HG02943 (cell line): Measurements from ENCODE around the gene OSBPL1A.

ENCODE experiments used
- ATAC-seq: cut with Tn5 transposase; IDR thresholded peaks from one replicate; pipeline ENCODE4 v1.9.1; 2021; ENCODE audit warnings: mild to moderate bottlenecking, low read depth, moderate library complexity; ENCODE audit not compliant: unreplicated experiment

OSBPL1A gene

DNA sequence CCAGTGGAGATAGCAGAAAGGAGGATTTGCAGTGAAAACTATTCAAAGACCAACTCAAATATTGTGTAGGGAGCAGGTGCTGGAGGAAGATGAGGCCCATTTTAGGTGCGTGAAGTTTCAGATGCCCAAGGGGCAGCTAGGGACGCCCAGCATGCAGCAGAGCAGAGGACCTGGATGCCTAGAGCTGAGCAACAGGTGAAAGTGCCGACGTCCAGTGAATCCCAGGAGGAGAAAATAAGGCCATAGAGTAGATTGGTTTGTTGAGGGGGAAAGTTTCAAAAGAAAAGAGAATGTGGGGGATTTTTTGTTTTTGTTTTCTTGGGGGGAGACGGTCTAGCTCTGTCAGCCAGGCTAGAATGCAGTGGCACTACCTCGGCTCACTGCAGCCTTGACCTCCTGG lies 53.1 kb downstream of the OSBPL1A start:
- ATAC-seq = no peak

DNA sequence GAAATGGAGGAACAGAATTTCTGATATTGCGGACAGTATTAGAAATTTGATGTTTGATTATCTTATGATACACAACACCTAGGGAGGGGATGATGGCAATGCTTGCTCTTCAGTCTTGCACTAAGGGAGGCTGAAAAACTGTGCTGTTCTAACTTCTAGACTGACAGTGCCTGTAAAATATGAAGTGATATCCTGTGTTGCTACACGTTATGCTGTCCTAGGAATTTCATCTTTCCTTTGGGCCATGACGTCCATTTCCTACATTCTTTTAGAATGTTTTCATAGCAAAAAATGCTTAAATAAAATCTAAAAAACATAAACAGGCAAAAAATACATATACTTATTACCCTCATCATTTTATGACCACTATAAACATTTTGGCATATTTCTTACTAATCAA lies 55.3 kb downstream of the OSBPL1A start:
- ATAC-seq = no peak

DNA sequence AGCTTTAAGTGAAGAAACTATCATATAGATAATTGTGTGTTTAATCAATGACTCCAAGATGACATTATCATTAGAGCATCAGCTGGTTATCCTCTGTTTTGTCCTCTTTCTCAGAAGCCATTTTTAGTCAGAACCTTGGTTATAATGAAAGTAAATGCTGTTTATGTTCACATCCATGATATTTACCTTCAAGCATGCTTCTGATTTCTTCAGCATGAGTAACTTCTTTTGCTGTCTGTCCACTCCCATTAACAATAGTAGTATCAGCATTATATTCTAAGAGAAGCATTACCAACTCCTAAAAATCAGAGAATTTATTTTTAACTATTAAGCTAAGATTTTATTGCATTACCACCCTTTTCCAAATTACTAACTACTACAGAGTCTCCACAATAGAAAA lies 56.3 kb downstream of the OSBPL1A start:
- ATAC-seq = no peak

DNA sequence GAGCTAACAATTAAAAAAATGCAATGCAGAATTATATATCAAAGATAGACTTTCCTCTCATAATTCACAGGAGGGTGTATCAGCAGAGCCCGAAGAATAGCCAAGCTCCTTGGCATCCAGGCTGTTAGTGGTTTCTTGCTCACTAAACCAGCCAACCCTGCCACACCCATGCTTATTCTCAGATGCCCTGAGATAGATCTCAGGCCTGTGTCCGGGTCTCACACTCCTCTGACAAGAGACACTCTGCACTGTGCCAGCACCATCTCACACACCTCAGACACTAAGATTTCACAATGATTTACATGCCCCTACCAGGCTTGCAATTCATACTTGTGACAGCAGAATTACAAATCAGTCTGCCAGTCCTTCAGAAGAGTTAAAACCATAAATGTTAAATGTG lies 64.5 kb downstream of the OSBPL1A start:
- no peak for ATAC-seq

DNA sequence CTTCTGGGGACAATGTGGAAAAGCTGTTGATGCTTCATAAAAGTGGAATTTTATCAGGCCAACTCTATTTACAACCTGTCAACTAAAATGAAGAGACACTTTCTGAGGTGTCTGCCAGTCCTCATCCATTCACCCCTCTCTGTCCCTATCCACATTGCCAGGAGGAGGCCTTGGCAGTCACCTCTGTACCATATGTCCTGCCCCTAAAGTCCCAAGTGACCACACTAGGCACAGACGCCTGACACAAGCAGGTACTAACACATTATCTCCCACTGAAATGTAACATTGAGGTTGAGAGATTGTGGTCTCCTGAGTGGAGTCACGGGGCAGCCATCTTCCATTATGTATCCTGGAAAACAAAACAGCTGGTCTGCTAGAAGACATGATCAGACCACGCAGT lies 71.4 kb downstream of the OSBPL1A start:
- no peak for ATAC-seq

DNA sequence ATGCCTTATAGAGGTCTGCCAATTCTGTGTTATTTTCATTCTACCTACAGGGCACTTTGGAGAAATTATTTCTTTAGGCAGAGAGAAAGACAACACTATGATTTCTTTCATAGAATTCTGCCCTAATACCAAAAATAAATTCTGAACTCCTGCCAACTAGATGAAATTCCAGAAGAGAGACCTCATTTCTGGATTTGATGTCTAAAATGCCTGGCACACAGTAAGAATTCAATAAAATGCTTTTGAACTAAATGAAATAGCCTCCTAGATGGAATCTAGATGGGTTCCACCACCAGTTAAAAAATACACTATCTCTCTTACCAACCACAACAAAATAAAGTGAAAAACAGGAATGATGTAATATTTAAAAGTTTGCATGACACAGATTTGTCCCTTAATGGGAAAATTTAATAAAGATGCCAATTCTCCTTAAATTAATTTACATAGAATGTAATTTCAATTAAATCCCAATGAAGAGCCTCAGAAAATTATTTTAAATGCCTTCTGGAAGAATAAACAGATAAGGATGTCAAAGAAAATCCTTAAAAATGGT lies 75.0 kb downstream of the OSBPL1A start:
- no peak for ATAC-seq

DNA sequence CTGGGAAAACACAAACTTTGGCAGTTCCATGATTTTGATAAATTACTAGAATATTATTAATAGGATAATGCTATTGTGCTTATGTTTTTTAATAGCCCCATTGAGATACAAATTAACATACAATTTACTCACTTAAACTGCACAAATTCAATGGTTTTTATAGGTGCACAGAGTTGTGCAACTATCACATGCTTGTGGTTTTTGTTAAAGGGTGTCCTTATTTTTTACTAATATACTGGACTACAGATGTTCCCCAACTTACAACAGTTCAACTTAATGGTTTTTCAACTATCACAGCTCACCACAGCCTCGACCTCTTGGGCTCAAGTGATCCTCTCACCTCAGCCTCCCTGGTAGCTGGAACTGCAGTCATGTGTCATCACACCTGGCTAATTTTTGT lies 76.6 kb downstream of the OSBPL1A start:
- ATAC-seq = no peak

DNA sequence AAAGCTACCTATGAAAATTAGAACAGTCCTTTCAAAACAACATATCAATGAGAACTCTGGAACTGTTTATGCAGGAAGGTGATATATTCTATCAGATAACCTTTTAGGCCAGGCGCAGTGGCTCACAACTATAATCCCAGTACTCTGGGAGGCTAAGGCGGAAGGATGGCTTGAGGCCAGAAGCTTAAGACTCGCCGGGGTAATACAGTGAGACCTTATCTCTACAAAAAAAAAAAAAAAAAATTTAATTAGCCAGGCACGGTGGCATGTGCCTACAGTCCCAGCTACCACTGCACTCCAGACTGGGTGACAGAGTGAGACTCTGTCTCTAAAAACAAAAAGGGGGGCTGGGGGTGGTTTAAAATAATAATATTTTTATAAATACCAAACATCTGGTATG lies 77.9 kb downstream of the OSBPL1A start:
- ATAC-seq = no peak

DNA sequence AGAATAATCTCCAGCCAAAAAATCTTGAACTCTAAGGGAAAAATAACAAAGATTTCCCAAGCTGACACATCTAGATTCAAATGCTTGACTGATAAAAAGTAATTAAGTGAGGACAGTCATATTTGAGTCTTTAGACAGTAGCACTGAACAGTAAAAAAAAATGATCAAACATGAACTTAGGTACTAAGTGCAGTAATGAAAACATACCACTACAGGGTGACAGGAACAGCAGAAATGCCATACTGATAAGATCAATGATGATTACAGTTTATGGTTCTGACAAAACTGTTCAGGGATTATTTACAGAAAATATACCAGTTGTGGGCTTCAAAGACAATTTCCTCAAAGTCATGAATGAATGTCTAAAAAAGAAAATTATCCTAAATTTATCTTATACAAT lies 80.3 kb downstream of the OSBPL1A start:
- no peak for ATAC-seq

DNA sequence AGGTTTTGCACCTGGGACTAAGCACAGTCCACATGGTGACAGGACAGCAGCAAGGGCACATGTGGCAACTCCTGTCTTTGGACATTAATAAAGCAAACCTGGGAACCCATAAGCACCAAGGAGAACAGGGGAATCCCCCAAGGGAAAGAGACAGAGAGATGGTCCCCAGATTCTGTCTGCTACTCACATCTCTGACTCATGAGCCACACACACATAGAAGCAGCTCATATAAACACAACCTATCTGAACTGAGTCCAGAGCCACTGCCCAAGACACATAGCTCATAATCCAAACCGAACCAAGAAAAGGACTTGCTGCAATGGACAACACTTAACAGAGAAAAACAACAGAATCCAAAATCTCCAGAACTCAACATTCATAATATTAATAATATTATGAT lies 82.5 kb downstream of the OSBPL1A start:
- no peak for ATAC-seq

DNA sequence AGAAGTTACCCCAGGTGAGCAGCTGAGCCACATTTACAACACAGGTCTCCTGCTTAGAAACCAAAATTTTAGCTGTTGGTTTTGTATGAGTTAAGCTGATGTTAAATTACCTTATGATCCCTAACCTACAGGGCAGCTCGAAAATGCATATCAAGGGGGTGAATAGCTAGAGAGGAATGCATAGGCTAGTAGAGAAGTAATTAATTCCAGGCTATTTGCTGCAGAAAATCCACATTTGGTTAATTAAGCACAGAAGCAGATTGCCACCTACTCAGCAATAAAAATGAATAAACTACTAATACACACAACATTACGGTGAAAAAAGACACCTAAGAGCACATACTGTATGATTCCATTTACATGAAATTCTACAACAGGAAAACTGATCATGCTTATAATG lies 91.4 kb downstream of the OSBPL1A start:
- ATAC-seq = no peak

DNA sequence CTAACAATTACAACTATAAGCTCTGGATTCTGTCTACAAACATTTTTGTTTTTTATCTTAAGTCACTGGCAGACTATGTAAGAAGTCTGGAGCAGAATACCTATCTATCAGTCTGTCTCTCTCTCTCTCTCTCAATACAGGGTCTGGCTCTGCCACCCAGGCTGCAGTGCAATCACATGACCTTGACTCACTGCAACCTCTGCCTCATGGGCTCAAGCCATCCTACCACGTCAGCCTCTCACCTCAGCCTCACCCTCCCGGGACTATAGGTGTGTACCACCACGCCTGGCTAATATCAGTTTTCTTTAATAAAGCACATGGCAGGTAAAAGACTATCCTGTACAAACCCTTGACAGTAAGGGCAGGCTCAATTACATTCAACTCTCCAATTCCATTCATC lies 96.9 kb downstream of the OSBPL1A start:
- no peak for ATAC-seq

DNA sequence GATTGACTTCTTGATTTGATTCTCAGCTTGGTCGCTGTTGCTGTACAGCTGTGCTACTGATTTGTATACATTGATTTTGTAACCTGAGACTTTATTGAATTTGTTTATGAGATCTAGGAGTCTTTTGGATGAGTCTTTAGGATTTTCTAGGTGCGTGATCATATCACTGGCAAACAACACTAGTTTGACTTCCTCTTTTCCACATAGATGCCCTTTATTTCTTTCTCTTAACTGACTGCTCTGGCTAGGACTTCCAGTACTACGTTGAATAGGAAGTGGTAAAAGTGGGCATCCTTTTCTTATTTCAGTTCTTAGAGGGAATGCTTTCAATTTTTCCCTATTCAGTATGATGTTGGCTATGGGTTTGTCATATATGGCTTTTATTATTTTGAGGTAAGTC lies 101.3 kb downstream of the OSBPL1A start:
- ATAC-seq = no peak

DNA sequence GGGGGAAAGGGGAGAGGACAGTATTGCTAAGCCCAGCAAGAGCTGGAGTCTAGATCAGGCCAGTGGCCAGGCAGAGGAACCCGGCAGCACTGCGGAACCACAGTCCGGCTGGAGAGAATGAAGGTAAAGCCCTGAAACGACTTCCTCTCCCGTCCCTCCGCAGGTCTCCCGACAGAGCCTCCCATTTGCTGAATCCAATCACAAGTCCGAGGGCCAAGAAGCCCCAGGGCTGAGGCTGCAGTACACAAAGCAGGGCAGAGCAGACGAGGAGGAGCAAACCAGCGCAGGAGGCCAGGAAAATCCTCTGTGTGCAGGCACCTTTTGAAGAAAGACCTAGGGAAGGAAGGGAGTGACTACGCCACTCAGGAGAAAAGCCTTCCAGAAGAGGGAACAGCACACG lies 104.4 kb downstream of the OSBPL1A start:
- ATAC-seq = no peak

DNA sequence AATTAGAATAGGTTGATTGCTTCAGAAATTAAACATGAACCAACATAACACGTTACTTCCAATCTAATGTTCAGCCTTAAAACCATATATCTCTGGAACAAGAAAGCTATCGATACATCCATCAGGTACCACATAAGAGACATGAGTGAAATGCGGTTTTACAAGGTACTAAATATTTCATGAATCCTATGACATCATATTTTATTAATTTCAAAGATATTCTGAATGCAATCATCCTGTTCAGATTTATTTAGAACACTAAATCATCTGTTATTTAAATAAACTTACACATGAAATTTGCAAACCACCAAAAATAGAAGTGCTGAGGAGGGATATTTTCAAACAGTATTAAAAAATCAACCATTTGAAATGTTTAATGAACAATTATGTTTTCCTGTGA lies 119.0 kb downstream of the OSBPL1A start:
- no peak for ATAC-seq

DNA sequence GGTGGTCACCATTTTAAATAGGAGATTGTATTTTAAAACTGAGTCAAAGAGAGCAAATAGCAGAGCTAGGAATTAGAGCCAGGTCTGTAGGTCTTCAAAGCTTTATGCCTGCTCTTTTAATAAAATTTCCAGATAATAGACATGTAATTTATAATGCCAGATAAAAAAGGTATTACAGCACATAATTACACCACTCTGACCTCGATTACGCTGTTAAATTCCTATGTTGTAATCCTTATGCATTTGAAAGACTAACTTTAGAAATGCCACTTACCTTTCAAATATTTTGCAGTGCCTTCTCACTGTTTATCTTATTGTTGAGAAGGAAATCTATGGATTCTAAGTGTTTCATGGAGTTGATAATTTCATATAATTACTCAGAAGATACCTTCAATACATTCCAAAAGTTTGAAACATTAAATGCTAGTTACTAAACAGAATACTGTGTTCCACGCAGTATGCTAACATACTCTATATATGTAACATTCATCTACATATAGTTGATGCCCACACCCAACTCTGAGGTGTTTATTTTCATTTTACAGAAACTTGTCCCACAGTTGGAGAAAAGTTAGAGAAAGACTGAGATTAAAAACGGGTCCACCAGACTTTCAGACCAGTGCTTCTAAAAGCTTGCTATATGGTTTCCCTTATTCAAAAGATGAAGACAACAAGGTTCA lies 120.0 kb downstream of the OSBPL1A start:
- ATAC-seq = no peak

DNA sequence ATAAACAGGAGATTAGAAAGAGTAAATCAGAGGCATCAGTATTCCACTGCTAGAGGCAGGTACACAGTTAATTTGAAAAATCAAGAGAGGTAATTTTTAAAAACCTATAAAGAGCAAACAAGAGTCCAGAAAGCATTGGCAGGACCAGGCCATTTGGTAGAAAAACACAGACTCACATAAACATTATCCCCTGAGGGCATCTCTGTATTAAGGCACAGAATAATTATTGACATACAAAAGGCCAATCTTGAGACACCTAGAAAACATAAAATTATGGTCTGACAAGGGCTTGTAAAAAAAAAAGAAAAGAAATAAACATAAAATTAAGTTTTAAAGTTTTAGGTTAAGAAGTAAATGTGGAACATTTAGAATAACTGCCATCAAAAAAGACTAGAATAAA lies 120.6 kb downstream of the OSBPL1A start:
- no peak for ATAC-seq

DNA sequence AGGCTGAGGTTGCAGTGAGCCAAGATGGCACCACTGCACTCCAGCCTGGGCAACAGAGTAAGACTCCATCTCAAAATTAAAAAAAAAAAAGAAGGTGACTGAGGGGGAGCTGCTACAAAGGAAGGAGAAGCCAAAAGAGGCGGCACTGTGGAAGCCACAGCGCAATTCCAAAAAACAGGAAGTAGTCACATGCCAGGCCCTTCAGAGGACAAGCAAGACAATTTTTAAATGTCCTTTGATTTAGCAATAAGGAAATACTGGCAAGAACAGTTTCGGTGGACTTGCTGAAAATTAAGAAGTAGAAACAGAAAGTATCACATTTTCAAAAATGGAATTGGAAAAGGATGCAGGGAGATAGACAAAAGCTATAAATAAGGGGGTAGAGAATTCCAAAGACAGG lies 122.8 kb downstream of the OSBPL1A start:
- no peak for ATAC-seq

DNA sequence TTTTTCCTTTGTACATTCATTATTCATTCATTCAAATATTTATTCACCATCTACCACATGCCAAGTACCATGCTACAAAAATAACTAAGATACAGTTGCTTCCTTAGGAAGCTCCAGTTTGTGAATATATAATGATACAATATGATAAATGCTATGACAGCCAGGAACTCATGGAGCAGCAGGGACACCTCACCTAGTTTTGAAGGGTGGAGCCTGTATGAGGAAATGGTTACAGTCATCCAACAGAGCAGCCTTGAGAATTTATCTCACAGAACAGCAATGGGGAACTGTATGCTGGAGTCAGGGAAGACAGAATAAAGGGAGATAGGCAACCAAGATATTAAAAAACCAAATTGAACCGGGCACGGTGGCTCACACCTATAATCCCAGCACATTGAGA lies 124.0 kb downstream of the OSBPL1A start:
- no peak for ATAC-seq

DNA sequence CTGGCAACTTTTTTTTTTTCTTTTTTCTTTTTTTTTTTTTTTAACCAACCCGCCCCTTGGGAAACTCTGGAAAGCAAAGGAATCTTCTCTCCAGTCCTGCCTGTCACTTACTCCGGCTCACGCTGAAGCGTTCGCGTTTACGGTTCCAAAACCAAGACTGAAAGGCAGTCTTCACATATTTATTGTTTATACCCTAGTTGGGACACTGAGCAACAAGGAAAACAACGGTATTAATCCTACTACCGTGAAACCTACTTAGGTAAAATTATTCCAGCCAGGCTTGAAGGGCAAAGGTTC lies 125.4 kb downstream of the OSBPL1A start:
- ATAC-seq = no peak

DNA sequence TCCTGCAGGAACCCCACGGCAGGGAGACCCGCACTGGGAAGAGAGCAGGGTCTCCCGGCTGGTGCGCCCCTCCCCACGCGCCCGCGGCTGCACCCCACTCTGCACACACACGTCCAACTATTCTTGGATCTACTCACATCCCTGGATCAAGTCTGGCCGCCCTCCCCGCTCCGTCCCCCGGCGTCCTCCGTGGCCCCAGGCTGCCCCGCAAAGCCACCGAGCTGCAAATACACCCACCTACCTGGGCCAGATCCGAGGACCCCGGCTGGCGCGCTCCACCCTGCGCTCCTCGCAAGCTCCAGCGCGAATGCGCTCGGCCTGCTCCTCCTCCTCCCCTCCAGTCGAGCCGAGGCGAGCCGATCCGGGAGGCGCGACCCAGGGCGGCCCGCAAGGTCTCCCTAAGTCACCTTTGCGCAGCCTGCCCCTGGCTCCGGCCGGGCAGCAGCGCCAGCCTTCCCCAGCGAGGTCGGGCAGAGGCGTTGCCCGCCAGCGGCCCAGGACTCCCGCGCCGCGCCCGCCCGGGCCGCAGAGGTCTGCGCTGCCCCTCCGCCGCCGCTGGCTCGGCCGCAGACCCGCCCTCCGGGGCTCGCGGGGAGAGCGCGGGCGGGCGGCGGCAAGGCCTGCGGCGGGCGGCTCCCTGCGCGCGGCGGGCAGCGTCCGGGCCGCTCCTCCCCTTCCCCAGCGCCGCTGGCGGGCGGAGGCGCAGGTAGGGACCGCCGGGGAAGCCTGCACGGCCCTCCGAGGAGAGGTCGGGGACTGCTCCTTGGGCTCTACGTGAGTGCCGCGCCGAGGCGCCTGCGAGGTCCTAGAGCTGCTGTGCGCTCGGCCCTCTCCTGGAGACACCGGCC lies 126.0 kb downstream of the OSBPL1A start:
- ATAC-seq = no peak

DNA sequence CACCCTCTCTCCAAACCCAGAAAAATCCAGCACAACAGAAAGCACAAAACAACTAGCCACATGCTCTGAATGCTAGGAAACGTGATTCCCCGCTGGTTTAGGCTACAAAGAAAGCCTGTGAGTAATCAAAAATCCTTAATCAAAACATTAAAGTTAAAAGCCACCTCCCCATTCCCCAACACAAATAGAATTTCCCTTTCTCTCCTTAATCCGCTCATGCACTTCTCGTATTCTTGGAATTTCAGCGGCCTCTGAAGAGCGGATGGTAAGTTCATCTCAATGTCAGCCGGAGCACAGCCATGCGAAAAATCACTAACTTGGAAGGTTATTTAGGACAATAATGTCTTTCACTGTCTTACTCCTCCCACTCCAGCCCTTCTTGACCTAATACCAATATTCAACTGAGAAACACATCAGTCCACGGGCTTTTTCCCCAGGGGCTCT lies 126.7 kb downstream of the OSBPL1A start:
- ATAC-seq = no peak
